Measurements from ENCODE around the gene NTM.
A peak's percentile ranks its signal among the peaks of the same experiment; 100 is the strongest.

Gene NTM

GRCh38 chr11:131345406-131345805, 25.0 kb upstream of the NTM start:
- H3K9me3 ChIP-seq (ENCODE audit: control insufficient read depth in 2 of 2, low read length in 2 of 2): no peaks in the 10 kb centered on the region
- no peak overlapping the region for H3K27ac ChIP-seq (ENCODE audit: low read depth in 2 of 2, low read length in 2 of 2)
- H3K4me3 ChIP-seq (ENCODE audit: low read length in 2 of 2): no peak overlapping the region
- H3K36me3 ChIP-seq (ENCODE audit: control insufficient read depth in 2 of 2, insufficient read depth in 2 of 2, low read length in 2 of 2): no peaks in the 10 kb centered on the region
- H3K27me3 ChIP-seq (ENCODE audit: control insufficient read depth in 2 of 2, insufficient read depth in 2 of 2, low read length in 2 of 2): no peaks in the 10 kb centered on the region
- no peak overlapping the region for H3K9ac ChIP-seq (ENCODE audit: low read depth in 1 of 2, low read length in 2 of 2)
- H3K4me1 ChIP-seq (ENCODE audit: control insufficient read depth in 2 of 2, insufficient read depth in 2 of 2, low read length in 2 of 2): no peaks in the 10 kb centered on the region

GRCh38 chr11:131349368-131350086, 20.9 kb upstream of the NTM start:
- no peak overlapping the region for H3K4me3 ChIP-seq (ENCODE audit: low read length in 2 of 2)
- no peaks in the 10 kb centered on the region for H3K9me3 ChIP-seq (ENCODE audit: control insufficient read depth in 2 of 2, low read length in 2 of 2)
- H3K4me1 ChIP-seq (ENCODE audit: control insufficient read depth in 2 of 2, insufficient read depth in 2 of 2, low read length in 2 of 2): no peaks in the 10 kb centered on the region
- H3K27ac ChIP-seq (ENCODE audit: low read depth in 2 of 2, low read length in 2 of 2): no peak overlapping the region
- H3K27me3 ChIP-seq (ENCODE audit: control insufficient read depth in 2 of 2, insufficient read depth in 2 of 2, low read length in 2 of 2): no peaks in the 10 kb centered on the region
- no peak overlapping the region for H3K9ac ChIP-seq (ENCODE audit: low read depth in 1 of 2, low read length in 2 of 2)
- no peaks in the 10 kb centered on the region for H3K36me3 ChIP-seq (ENCODE audit: control insufficient read depth in 2 of 2, insufficient read depth in 2 of 2, low read length in 2 of 2)

GRCh38 chr11:131350872-131351271, 19.5 kb upstream of the NTM start:
- H3K4me1 ChIP-seq (ENCODE audit: control insufficient read depth in 2 of 2, insufficient read depth in 2 of 2, low read length in 2 of 2): no peaks in the 10 kb centered on the region
- no peak overlapping the region for H3K4me3 ChIP-seq (ENCODE audit: low read length in 2 of 2)
- no peaks in the 10 kb centered on the region for H3K36me3 ChIP-seq (ENCODE audit: control insufficient read depth in 2 of 2, insufficient read depth in 2 of 2, low read length in 2 of 2)
- no peaks in the 10 kb centered on the region for H3K27me3 ChIP-seq (ENCODE audit: control insufficient read depth in 2 of 2, insufficient read depth in 2 of 2, low read length in 2 of 2)
- no peak overlapping the region for H3K27ac ChIP-seq (ENCODE audit: low read depth in 2 of 2, low read length in 2 of 2)
- no peak overlapping the region for H3K9ac ChIP-seq (ENCODE audit: low read depth in 1 of 2, low read length in 2 of 2)
- H3K9me3 ChIP-seq (ENCODE audit: control insufficient read depth in 2 of 2, low read length in 2 of 2): no peaks in the 10 kb centered on the region

- no peaks in the 10 kb centered on the region for H3K36me3 ChIP-seq (ENCODE audit: control insufficient read depth in 2 of 2, insufficient read depth in 2 of 2, low read length in 2 of 2)
- H3K27me3 ChIP-seq (ENCODE audit: control insufficient read depth in 2 of 2, insufficient read depth in 2 of 2, low read length in 2 of 2): no peaks in the 10 kb centered on the region
- H3K9me3 ChIP-seq (ENCODE audit: control insufficient read depth in 2 of 2, low read length in 2 of 2): no peaks in the 10 kb centered on the region
- no peak overlapping the region for H3K27ac ChIP-seq (ENCODE audit: low read depth in 2 of 2, low read length in 2 of 2)
- H3K9ac ChIP-seq (ENCODE audit: low read depth in 1 of 2, low read length in 2 of 2): peak overlapping the region in 1 of 2 donors; percentile 14
- H3K4me3 ChIP-seq (ENCODE audit: low read length in 2 of 2): no peak overlapping the region
- H3K4me1 ChIP-seq (ENCODE audit: control insufficient read depth in 2 of 2, insufficient read depth in 2 of 2, low read length in 2 of 2): no peaks in the 10 kb centered on the region
Measured at GRCh38 chr11:131351848-131352247, 18.6 kb upstream of the NTM start.

- Histone ChIP-seq H3K36me3 (ENCODE audit: control insufficient read depth in 2 of 2, insufficient read depth in 2 of 2, low read length in 2 of 2) (no peaks in the 10 kb centered on the region), H3K27me3 (ENCODE audit: control insufficient read depth in 2 of 2, insufficient read depth in 2 of 2, low read length in 2 of 2) (no peaks in the 10 kb centered on the region), H3K9ac (ENCODE audit: low read depth in 1 of 2, low read length in 2 of 2) (no peak overlapping the region), H3K9me3 (ENCODE audit: control insufficient read depth in 2 of 2, low read length in 2 of 2) (no peaks in the 10 kb centered on the region), H3K27ac (ENCODE audit: low read depth in 2 of 2, low read length in 2 of 2) (no peak overlapping the region), H3K4me3 (ENCODE audit: low read length in 2 of 2) (no peak overlapping the region), H3K4me1 (ENCODE audit: control insufficient read depth in 2 of 2, insufficient read depth in 2 of 2, low read length in 2 of 2) (no peaks in the 10 kb centered on the region)
Measured at GRCh38 chr11:131353766-131354165, 16.6 kb upstream of the NTM start.

GRCh38 chr11:131354251-131354701, 16.1 kb upstream of the NTM start:
- H3K27ac ChIP-seq (ENCODE audit: low read depth in 2 of 2, low read length in 2 of 2): no peak overlapping the region
- H3K36me3 ChIP-seq (ENCODE audit: control insufficient read depth in 2 of 2, insufficient read depth in 2 of 2, low read length in 2 of 2): no peaks in the 10 kb centered on the region
- no peaks in the 10 kb centered on the region for H3K27me3 ChIP-seq (ENCODE audit: control insufficient read depth in 2 of 2, insufficient read depth in 2 of 2, low read length in 2 of 2)
- H3K4me1 ChIP-seq (ENCODE audit: control insufficient read depth in 2 of 2, insufficient read depth in 2 of 2, low read length in 2 of 2): no peaks in the 10 kb centered on the region
- no peak overlapping the region for H3K9ac ChIP-seq (ENCODE audit: low read depth in 1 of 2, low read length in 2 of 2)
- no peak overlapping the region for H3K4me3 ChIP-seq (ENCODE audit: low read length in 2 of 2)
- H3K9me3 ChIP-seq (ENCODE audit: control insufficient read depth in 2 of 2, low read length in 2 of 2): no peaks in the 10 kb centered on the region

- Histone ChIP-seq H3K36me3 (ENCODE audit: control insufficient read depth in 2 of 2, insufficient read depth in 2 of 2, low read length in 2 of 2) (no peaks in the 10 kb centered on the region), H3K27ac (ENCODE audit: low read depth in 2 of 2, low read length in 2 of 2) (no peak overlapping the region), H3K9me3 (ENCODE audit: control insufficient read depth in 2 of 2, low read length in 2 of 2) (no peaks in the 10 kb centered on the region), H3K4me1 (ENCODE audit: control insufficient read depth in 2 of 2, insufficient read depth in 2 of 2, low read length in 2 of 2) (no peaks in the 10 kb centered on the region), H3K9ac (ENCODE audit: low read depth in 1 of 2, low read length in 2 of 2) (no peak overlapping the region), H3K4me3 (ENCODE audit: low read length in 2 of 2) (no peak overlapping the region), H3K27me3 (ENCODE audit: control insufficient read depth in 2 of 2, insufficient read depth in 2 of 2, low read length in 2 of 2) (no peaks in the 10 kb centered on the region)
Measured at GRCh38 chr11:131356206-131356605, 14.2 kb upstream of the NTM start.

GRCh38 chr11:131365329-131365930, 5.0 kb upstream of the NTM start:
- H3K36me3 ChIP-seq (ENCODE audit: control insufficient read depth in 2 of 2, insufficient read depth in 2 of 2, low read length in 2 of 2): no peaks in the 10 kb centered on the region
- no peak overlapping the region for H3K4me3 ChIP-seq (ENCODE audit: low read length in 2 of 2)
- H3K4me1 ChIP-seq (ENCODE audit: control insufficient read depth in 2 of 2, insufficient read depth in 2 of 2, low read length in 2 of 2): no peaks in the 10 kb centered on the region
- no peak overlapping the region for H3K27ac ChIP-seq (ENCODE audit: low read depth in 2 of 2, low read length in 2 of 2)
- H3K9ac ChIP-seq (ENCODE audit: low read depth in 1 of 2, low read length in 2 of 2): no peak overlapping the region
- peaks cover 0 to 3% of the 10 kb centered on the region in 2 donors for H3K27me3 ChIP-seq (ENCODE audit: control insufficient read depth in 2 of 2, insufficient read depth in 2 of 2, low read length in 2 of 2)
- no peaks in the 10 kb centered on the region for H3K9me3 ChIP-seq (ENCODE audit: control insufficient read depth in 2 of 2, low read length in 2 of 2)

- Histone ChIP-seq H3K4me3 (ENCODE audit: low read length in 2 of 2) (peak overlapping the region in 1 of 2 donors; percentile 46), H3K36me3 (ENCODE audit: control insufficient read depth in 2 of 2, insufficient read depth in 2 of 2, low read length in 2 of 2) (no peaks in the 10 kb centered on the region), H3K9me3 (ENCODE audit: control insufficient read depth in 2 of 2, low read length in 2 of 2) (no peaks in the 10 kb centered on the region), H3K9ac (ENCODE audit: low read depth in 1 of 2, low read length in 2 of 2) (no peak overlapping the region), H3K27me3 (ENCODE audit: control insufficient read depth in 2 of 2, insufficient read depth in 2 of 2, low read length in 2 of 2) (peaks cover 13 to 19% of the 10 kb centered on the region in 2 donors), H3K4me1 (ENCODE audit: control insufficient read depth in 2 of 2, insufficient read depth in 2 of 2, low read length in 2 of 2) (peaks cover 0 to 3% of the 10 kb centered on the region in 2 donors), H3K27ac (ENCODE audit: low read depth in 2 of 2, low read length in 2 of 2) (no peak overlapping the region)
Measured at GRCh38 chr11:131370901-131371790, 731 bp downstream of the NTM start.

- no peak overlapping the region for H3K4me3 ChIP-seq (ENCODE audit: low read length in 2 of 2)
- no peaks in the 10 kb centered on the region for H3K36me3 ChIP-seq (ENCODE audit: control insufficient read depth in 2 of 2, insufficient read depth in 2 of 2, low read length in 2 of 2)
- H3K27ac ChIP-seq (ENCODE audit: low read depth in 2 of 2, low read length in 2 of 2): no peak overlapping the region
- H3K9me3 ChIP-seq (ENCODE audit: control insufficient read depth in 2 of 2, low read length in 2 of 2): no peaks in the 10 kb centered on the region
- H3K27me3 ChIP-seq (ENCODE audit: control insufficient read depth in 2 of 2, insufficient read depth in 2 of 2, low read length in 2 of 2): peaks cover 13 to 19% of the 10 kb centered on the region in 2 donors
- H3K9ac ChIP-seq (ENCODE audit: low read depth in 1 of 2, low read length in 2 of 2): no peak overlapping the region
- peaks cover 0 to 3% of the 10 kb centered on the region in 2 donors for H3K4me1 ChIP-seq (ENCODE audit: control insufficient read depth in 2 of 2, insufficient read depth in 2 of 2, low read length in 2 of 2)
Measured at GRCh38 chr11:131371791-131372104, 1.3 kb downstream of the NTM start.

All from mucosa of rectum (tissue), 2 donors.